Urinary bladder (tissue), 4 donors: ENCODE results near the gene S100P. TPM values are rescaled to one million over a fixed set of nuclear protein-coding genes. Genes with fewer than 3 reads are reported as not detected.

Source experiments
- DNase-seq: peaks from one replicate; pipeline ENCODE4 v3.0.0-alpha.2; 2015; ENCODE audit errors: extremely low spot score
- H3K27ac ChIP-seq: one replicate; pipeline ENCODE4 v1.5.1; 2013; ENCODE audit warnings: low read depth, mild to moderate bottlenecking, moderate library complexity
- H3K36me3 ChIP-seq: one replicate; pipeline ENCODE4 v1.6.1; 2013; ENCODE audit warnings: mild to moderate bottlenecking, moderate library complexity; ENCODE audit not compliant: insufficient read depth
- H3K4me1 ChIP-seq: one replicate; pipeline ENCODE4 v1.6.1; 2013; ENCODE audit warnings: mild to moderate bottlenecking, moderate library complexity; ENCODE audit not compliant: insufficient read depth
- H3K4me3 ChIP-seq: one replicate; pipeline ENCODE4 v1.5.1; 2013; ENCODE audit warnings: low read depth, low read length
- WGBS: extraction: QIAGEN DNeasy Blood & Tissue Kit; methylation state at CpG from one replicate; pipeline ENCODE4 v1.1.7; 2013; 5-methylcytosine and 5-hydroxymethylcytosine counted together
- polyA plus RNA-seq: library from polyadenylated mRNA; stranded (reverse); fragments of 200-250 nt; gene quantifications from one replicate; pipeline ENCODE4 v1.2.3, GENCODE V29; 2013
- total RNA-seq: library from RNA; depleted of rRNA; stranded (reverse); fragments of >200 nt; gene quantifications from one replicate; pipeline ENCODE4 v1.2.3, GENCODE V29; 2014
- donor health status: healthy with polysubstance abuse.
- donor health status: healthy.

Gene S100P
- total and polyA plus RNA-seq, 2 donors, result 88.9 to 203 TPM

DNA sequence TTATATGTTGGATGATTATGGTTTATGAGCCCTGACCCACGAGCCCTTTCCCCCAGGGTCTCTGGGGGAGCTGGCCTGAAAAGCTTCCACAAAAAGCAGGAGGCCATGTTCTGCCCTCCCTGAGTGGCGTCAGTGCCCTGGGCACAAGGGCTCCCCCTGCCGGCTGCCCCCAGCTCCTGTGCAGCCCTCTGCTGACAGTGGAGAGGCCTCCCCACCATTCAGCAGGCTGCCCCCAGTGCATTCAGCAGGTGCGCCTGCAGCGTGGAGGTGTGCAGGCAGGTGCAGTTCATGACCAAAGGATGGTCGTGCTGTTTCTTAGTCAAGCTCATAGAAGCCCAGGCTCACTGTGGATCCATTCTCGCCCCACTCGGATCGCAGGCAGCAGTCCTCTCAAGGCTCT lies 12.5 kb upstream of the S100P start:
- Histone ChIP-seq H3K27ac (no peak overlapping the region), H3K36me3 (no peaks in the 10 kb centered on the region), H3K4me3 (no peak overlapping the region), H3K4me1 (no peaks in the 10 kb centered on the region)
- DNase-seq, result no peak
- WGBS, result 86% methylated on average over 9 of the region's 9 CpGs

DNA sequence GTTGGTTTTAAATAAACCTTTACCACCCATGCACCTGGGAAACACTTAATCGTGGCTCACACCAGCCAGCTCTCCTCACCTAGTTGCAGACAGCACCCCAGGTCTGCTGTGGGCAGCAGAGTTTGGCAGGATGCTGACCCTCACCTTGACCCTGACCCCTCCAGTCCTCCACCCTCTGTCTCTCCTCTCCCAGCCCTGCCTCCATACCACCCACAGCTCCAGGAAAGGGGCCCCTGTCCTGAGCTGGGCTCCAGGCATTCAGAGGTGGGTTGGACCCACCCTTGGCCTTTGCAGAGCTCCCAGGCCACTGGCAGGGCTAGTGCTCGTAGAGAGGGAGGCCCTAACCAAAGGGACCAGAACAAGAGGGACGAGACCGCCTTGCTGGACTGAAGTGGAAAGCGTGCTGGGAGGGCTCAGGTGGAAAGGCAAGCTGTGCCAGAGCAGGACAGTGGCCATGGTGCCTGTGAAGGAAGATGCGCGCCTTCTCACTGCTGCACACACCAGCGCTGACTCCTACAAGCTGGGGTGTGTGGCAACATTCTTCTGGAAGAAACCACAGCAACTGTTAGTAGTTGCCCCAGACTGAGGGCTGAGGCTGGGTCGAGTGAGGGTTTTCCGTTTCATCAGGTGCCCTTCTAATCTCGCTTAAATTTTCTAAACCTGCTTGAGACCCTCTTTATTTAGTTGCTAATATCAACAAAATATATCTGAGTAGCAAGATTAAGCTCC lies 10.7 kb upstream of the S100P start:
- no peak for DNase-seq
- Histone ChIP-seq H3K36me3 (no peaks in the 10 kb centered on the region), H3K27ac (no peak overlapping the region), H3K4me3 (no peak overlapping the region), H3K4me1 (no peaks in the 10 kb centered on the region)
- WGBS, result 79% methylated on average over 11 of the region's 11 CpGs

DNA sequence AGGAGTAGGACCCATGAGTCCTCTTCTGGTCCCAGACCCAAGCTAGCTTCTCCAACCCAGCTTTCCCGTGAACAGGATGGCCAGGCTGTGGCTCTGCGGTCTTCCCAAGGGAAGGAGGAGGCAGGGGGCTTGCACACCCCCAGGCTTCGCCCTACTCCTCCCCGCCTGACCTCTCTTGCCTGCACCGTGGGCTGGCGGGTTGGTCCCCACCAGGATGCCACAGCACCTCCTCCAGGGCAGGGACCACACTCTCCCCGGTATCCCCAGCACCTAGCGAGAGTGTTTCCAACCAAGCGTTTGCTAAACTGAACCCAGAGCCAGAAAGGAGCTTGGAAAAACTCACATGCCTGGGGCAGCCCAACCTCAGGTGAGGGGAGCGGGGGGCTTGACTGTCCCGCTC lies 9.0 kb upstream of the S100P start:
- Histone ChIP-seq H3K4me1 (no peaks in the 10 kb centered on the region), H3K27ac (no peak overlapping the region), H3K36me3 (no peaks in the 10 kb centered on the region), H3K4me3 (no peak overlapping the region)
- 92% methylated on average over 11 of the region's 11 CpGs for WGBS
- no peak for DNase-seq

DNA sequence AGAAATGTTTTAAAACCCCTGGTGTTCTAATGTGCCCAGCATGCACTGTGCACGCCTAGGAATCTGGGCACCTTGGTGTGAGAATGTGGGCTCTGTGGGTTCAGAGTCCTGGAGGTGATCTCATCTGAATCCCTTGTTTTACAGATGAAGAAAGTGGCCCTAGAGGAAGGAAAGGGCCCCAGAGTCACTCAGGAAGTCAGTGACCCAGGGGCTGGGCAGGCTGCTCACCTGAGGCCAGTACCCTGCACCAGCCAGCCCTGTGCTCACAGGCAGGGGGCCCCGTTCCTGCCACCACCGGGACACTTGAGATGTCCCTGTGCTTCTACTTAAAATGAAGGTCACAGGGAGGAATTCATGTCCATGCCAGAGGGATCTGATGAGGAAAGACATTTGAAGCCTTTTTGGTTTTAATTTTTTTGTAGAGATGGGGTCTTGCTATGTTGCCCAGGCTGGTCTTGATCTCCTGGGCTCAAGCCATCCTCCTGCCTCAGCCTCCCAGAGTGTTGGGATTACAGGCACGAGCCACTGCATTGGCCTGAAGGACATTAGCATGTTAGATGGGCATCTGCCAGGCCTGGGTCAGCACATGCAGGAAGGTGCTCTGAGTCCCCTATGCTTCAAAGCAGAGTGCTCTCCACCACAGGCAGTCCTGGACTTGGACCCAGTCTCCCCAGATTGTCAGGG lies 7.4 kb upstream of the S100P start:
- Histone ChIP-seq H3K4me1 (peaks cover 1% of the 10 kb centered on the region), H3K36me3 (no peaks in the 10 kb centered on the region), H3K4me3 (no peak overlapping the region), H3K27ac (no peak overlapping the region)
- no peak for DNase-seq
- 78% methylated on average over 4 of the region's 4 CpGs for WGBS

DNA sequence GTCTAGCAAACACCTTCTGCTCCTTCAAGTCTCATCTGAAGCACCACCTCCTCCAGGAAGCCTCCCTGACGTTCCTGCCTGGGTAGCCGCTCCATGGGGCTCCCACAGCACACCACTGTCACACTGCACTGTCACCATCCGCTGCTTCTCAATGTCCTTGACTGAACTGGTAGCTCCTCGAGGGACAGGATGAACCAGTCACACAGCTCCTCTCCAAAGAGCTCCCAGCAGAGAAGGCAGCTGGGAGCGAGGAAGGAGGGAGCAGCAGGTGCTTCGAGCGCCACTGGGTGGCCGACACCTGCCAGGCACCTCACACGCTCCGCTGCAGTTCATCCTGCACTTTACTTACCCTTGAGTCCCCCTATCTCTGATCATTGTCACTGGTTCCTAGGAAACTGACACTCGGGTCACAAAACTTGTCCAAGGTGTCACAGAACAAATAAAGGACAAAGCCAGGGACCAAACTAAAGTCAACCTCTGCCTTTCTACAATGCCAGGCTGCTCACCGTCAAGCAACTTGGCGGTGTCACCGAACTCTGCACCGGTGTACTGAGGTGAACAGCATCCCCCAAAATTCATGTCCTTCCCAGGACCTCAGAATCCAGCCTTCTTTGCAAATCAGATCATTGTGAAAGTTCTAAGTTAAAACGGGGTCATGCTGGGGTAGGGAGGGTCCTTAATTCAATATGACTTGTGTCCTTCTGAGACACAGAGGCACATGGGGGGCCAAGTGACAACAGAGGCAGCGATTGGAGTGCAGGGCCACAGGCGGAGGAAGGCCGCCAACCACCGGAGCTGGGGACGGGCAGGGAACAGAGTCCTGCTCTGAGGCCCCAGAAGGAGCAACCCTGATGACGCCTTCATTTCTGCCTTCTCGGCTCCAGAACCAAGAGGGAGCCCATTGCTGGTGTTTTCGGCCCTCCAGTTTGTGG lies 5.5 kb upstream of the S100P start:
- DNase-seq, result no peak
- WGBS, result 82% methylated on average over 24 of the region's 24 CpGs
- Histone ChIP-seq H3K27ac (peak overlapping the region; percentile 76), H3K4me3 (no peak overlapping the region), H3K36me3 (no peaks in the 10 kb centered on the region), H3K4me1 (peaks cover 1% of the 10 kb centered on the region)

DNA sequence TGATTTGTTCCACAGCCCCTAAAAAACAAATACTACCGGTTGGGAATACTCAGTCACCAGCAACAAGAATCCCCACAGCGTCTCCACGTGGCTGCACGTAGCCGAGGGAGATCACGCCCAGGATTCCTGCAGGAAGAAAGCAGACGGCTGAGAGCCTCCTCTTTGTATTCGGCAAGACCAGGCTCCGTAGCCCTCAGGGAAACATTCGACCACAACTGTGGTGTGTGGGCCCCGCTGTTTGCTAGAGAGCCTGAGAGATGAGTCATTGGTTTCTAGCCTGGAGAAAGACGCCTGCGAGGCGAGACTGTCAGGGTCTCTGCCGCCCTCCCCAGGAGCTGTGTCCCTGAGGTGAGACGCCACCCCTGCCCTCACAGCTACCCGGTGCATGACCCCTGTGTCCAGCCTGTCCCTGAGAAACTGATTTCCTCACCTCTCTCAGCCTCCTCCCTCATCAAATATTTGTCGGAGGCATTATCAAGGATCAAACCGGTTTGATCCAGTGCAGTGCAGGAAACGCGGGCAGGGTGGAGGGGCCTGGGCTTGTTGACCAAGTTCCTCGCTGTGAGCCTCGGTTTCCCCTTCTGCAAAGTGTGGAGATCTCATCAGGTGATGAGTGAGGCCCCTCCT lies 4.7 kb upstream of the S100P start:
- Histone ChIP-seq H3K36me3 (no peaks in the 10 kb centered on the region), H3K27ac (peak overlapping the region; percentile 76), H3K4me1 (peaks cover 1% of the 10 kb centered on the region), H3K4me3 (no peak overlapping the region)
- 31% methylated on average over 23 of the region's 23 CpGs for WGBS
- peak; percentile 72 for DNase-seq

DNA sequence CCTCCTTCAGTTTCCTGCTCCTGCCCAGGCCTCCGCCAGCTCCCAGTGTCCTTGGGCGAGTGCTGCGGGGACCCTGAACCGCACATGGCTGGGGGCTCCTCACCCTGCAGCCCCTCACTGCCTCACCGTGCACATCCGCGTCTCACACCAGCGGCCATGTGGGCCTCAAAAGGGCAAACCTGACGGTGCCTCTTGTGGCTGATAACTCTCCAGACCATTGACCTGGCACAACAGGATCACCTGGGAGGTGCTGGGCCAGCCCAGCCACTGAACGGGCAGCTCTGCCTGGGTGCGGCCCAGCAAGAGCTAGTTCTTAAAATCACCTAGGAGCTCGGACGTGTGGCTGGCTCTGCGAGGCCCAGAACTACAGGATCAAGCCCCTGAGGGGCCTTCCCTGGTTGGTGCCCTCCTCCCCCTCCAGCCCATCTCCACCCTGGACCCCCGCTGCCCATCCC lies 4.1 kb upstream of the S100P start:
- Histone ChIP-seq H3K4me3 (no peak overlapping the region), H3K27ac (peak overlapping the region; percentile 76), H3K36me3 (no peaks in the 10 kb centered on the region), H3K4me1 (peaks cover 1% of the 10 kb centered on the region)
- WGBS, result 81% methylated on average over 15 of the region's 15 CpGs
- no peak for DNase-seq

DNA sequence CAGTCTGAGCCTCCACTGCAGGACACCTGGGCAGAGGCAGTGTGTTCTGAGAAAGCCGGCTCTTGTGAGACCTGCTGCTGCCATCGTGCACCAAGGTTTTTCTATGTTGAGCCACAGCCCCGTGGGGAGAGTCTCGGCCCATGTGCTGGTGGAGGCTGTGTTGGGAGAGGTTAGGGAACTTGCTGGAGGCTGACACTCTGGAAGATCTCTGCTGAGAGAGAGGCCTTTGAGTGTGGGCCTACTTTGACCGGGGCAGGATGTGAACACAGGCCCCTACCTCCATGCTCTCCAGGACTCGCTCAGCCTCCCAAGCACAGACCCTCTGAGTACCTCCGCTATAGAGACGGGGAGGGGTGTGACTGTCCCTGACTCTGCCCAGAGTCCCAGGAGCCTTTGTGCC lies 1.3 kb upstream of the S100P start:
- Histone ChIP-seq H3K4me3 (no peak overlapping the region), H3K27ac (peak overlapping the region; percentile 83), H3K4me1 (peaks cover 1% of the 10 kb centered on the region), H3K36me3 (no peaks in the 10 kb centered on the region)
- 65% methylated on average over 8 of the region's 8 CpGs for WGBS
- no peak for DNase-seq

DNA sequence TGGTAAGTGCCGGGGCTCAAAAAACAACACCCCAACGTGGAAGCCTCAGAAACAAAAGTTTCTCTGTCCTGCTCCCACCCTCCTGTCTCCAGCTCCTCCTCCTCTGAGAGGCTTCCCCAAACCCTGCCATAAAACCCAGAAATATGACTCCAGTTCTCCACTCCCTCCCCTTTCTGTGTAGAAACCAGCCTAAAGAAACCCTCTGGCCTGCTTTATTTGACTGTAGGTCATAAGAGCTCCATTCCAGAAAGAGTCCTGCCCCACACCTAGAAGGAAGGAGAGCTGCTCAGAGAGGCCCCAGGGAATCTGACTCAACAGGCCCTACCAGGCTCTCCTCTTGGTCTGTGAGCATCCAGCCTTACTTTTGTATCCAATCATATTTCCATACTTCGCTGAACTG lies 872 bp upstream of the S100P start:
- 47% methylated on average over 3 of the region's 3 CpGs for WGBS
- H3K4me1 ChIP-seq, result peaks cover 1% of the 10 kb centered on the region
- H3K36me3 ChIP-seq, result no peaks in the 10 kb centered on the region
- H3K4me3 ChIP-seq, result no peak overlapping the region
- H3K27ac ChIP-seq, result peak overlapping the region; percentile 83
- DNase-seq, result peak; percentile 79

DNA sequence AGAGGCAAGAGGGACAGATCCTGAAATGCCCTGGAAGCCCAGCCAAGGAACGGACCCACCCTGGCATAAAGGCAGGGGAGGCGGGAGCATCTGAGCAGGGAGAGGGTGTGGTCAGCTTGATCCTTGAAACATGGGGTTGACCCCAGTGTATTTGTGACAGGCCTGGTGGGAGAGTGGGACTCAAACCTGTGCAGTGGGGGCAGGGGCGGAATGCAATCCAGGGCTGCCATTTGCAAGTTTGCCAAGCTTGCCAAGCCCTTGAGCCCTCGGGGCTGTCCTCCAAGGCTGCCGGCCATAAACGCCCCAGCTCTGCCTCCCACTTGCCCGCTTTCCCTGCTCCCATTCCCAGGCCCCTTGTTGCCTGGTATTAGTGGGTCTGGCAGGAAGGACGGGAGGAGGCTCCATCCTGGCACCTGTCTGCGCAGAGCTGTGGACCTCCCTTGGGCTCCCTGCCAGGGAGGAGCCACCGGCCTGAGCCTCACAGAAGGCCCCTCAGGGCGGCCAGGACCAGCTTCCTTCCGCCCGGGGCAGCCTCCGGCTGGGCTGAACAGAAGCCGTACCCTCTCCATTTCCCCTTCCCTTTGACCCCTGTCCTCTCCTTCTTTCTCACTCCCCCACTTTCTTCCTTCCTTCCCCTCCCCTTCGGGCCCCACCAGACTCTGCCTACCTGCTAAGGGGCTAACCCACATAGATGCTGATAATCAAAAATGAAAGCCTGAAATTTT lies 661 bp downstream of the S100P start:
- peak overlapping the region; percentile 18 for H3K4me3 ChIP-seq
- no peak for DNase-seq
- H3K27ac ChIP-seq, result peak overlapping the region; percentile 94
- peaks cover 1% of the 10 kb centered on the region for H3K4me1 ChIP-seq
- 75% methylated on average over 16 of the region's 16 CpGs for WGBS
- H3K36me3 ChIP-seq, result no peaks in the 10 kb centered on the region

DNA sequence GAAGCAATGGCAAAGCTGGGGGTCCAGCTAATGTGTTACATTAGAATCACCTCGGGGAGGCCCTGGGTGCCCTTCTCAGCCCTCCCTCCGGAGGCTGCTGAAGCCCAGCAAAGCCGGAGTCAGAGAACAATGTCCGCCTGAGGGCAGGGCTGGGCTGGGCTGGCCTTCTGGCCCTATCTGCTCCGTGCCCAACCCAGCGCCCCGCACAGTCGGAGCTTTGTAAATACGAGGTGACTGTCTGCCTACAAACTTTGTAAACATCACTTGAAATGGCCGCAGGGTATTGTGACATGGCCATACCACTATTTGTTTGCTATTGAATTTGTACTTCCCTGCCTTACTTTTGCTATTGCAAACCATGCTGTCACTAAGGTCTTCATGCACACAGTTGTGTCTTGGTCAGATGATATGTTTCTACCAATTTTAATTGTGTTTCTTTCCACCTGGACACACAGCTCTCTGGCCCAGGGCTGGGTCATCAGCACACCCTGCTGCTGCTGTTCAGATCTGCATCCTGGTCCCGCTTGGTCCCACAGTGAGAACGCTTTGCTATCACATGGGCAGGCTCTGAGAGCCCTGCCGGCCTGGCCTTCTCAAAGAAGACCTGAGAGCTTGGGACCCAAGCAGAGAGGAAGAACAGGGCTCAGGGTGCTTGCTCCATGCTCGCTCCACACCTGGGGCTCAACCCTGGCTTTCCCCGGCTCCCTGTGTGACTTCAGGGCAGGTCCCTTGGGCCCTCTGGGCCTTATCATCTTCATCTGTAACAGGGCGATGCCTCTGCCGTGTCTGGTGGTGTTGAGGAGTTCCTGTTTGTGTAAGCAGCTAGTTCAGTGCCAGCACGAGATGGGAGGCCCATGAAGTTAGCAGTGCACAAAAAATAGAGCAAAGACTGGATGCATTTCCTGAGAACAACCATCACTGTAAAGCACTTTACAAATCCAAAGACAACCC lies 2.3 kb downstream of the S100P start:
- Histone ChIP-seq H3K36me3 (no peaks in the 10 kb centered on the region), H3K4me1 (peaks cover 1% of the 10 kb centered on the region), H3K27ac (peak overlapping the region; percentile 48), H3K4me3 (no peak overlapping the region)
- DNase-seq, result no peak
- 68% methylated on average over 18 of the region's 18 CpGs for WGBS

DNA sequence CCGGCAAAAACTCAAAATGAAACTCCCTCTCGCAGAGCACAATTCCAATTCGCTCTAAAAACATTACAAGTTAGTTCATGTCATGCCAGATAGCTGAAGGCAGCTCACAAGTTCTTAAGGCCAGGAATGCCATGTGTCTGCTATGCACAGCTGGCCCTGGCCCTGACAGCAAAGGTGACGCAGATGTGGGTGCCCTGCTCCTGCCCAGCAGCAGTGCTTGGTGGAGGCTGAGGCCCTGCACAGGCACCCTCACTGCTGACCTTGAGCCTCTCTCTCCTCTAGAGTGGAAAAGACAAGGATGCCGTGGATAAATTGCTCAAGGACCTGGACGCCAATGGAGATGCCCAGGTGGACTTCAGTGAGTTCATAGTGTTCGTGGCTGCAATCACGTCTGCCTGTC lies 2.9 kb downstream of the S100P start:
- no peak overlapping the region for H3K4me3 ChIP-seq
- no peak for DNase-seq
- H3K4me1 ChIP-seq, result no peaks in the 10 kb centered on the region
- 79% methylated on average over 8 of the region's 8 CpGs for WGBS
- no peak overlapping the region for H3K27ac ChIP-seq
- no peaks in the 10 kb centered on the region for H3K36me3 ChIP-seq
